Activated CD4-positive, alpha-beta T cell treated with anti-CD3 and anti-CD28 coated beads, Interleukin-2, Interleukin-6, amounts not matched to agents 100 ng/mL and 50 ng/mL, durations not matched to agents 16 hours and 8 hours (primary cell): ENCODE measurements around the gene ZNF791.
"Not testable (repeated sequence)": the region's sequence is repeated elsewhere in the genome, so short reads cannot be mapped to it uniquely, and the experiment has no call there.

ENCODE experiments used
- DNase-seq: peaks from one replicate; pipeline ENCODE4 v3.0.0-alpha.2; 2020

Gene ZNF791

GRCh38 chr19:12636631-12637030 is 25.9 kb downstream of the ZNF791 start:
- DNase-seq: no peak

- no peak for DNase-seq
Observed at GRCh38 chr19:12638611-12639182, 28.0 kb downstream of the ZNF791 start.

DNA sequence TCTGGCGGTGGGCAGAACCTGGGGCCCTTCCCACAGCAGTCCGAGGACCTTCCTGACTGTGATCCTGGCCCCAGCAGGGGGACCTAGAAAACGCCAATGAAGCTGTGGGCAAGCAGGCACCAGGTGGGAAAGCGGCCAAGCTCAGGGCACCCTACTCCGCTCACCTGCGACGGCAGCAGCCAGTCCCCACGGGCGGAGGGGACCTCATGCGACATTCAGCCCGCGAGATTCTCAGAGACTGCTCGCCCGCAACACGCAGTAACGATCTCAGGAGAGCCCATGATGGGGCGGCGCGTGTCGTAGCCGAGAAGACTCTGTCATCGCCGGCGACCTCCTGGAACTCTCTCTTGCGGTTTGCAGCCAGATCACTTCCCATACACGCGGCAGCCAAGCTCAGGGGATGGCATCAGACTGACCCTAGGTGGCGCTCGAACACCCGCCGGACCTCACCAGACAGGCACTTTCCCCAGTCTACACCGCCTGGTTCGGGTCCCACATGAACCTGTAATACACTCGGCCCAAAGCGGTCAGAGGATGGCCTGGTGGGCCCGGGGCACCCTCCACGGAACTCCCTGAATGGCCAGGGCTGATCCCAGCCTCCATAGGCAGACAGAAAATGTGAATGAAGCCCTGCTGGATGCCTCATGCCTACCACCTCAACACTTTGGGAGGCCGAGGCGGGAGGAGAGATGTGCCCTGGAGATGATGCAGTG is 29.3 kb downstream of the ZNF791 start:
- peak; percentile 91 for DNase-seq

- DNase-seq: no peak
Observed at GRCh38 chr19:12641456-12641855, 30.7 kb downstream of the ZNF791 start.

- no peak for DNase-seq
Observed at GRCh38 chr19:12642506-12642905, 31.8 kb downstream of the ZNF791 start.

GRCh38 chr19:12643716-12644115 is 33.0 kb downstream of the ZNF791 start:
- DNase-seq: not testable (repeated sequence)

DNA sequence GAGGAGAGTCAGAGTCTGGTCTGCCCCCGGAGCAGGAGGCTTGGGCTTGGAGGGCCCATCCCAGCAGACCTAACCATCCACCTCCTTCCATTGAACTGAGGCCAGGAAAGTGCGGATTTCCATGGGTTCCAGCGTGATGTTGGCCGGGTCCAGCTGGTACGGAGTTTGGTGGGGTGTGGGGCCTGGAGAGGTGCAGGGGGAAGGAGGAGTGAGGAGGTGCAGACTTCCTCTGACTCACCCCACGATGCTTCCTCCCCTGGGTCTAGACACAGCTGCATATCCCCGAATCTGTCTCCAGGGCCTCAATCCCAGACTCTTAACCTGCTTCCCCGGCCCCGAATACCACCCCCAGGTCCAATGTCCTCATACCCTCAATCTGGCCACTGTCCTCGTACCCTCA is 35.8 kb downstream of the ZNF791 start:
- no peak for DNase-seq

DNA sequence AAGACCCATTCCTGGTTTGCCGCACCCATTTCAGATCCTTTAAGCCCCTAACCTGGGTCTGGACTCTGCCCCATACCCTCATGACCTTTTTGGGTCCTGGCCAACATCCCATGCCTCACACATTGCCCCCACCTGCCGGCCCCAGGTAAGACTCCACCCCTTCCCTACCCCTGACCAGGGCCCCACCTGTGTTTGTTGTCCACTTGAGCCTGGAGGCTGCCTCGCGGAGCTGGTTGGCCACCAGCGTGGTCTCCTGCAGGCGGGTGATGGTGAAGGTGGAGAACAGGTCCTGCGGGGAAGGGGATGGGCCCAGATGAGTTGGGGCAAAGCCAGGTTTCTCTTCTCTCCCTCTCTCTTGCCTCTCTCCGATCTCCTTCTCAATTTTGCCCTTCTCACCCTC is 36.3 kb downstream of the ZNF791 start:
- DNase-seq: no peak

- peak; percentile 45 for DNase-seq
Observed at GRCh38 chr19:12647490-12648071, 36.9 kb downstream of the ZNF791 start.

- no peak for DNase-seq
Observed at GRCh38 chr19:12648088-12648487, 37.4 kb downstream of the ZNF791 start.

GRCh38 chr19:12649941-12650340 is 39.2 kb downstream of the ZNF791 start:
- DNase-seq: no peak

- no peak for DNase-seq
Observed at GRCh38 chr19:12652219-12652618, 41.5 kb downstream of the ZNF791 start.

DNA sequence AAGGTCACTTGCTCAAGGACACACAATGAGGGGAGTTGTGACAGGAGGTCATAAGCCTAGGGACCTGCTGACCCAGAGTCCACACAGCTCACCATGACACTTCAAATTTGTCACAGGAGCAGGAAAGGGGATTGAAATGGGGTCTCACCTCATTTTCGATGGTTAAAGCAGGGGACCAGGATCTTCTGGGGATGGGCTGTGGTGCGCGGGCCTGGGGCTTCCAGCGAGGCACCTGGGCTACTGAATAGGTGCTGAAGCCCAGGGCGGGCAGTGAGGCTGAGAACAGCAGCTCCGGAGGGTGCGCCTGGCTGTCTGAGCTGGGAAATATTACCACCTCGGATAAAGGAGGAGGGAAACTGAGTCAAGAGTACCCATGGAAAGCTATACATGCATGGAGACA is 44.8 kb downstream of the ZNF791 start:
- DNase-seq: no peak

GRCh38 chr19:12656899-12657571 is 46.3 kb downstream of the ZNF791 start:
- DNase-seq: peak; percentile 31

DNA sequence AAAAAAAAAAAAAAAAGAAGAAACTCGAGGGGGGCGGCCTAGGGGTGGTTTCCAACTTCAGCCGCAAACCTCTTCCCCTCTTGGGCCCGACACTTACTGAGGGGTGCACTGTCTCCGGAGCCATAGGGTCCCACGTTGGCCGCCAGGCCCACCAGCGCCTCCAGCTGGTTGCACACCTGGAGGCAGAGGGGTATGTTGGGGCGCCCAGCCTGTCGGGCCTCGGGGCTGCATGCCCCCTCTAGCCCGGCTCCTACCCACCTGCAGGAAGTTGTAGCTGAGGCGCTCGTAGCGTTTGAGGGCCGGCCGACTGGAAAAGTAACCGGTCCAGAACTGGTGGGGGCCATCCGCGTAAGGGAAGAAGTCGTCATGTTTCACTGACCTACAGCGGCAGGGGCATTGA is 47.2 kb downstream of the ZNF791 start:
- no peak for DNase-seq

- DNase-seq: no peak
Observed at GRCh38 chr19:12660980-12661379, 50.3 kb downstream of the ZNF791 start.

DNA sequence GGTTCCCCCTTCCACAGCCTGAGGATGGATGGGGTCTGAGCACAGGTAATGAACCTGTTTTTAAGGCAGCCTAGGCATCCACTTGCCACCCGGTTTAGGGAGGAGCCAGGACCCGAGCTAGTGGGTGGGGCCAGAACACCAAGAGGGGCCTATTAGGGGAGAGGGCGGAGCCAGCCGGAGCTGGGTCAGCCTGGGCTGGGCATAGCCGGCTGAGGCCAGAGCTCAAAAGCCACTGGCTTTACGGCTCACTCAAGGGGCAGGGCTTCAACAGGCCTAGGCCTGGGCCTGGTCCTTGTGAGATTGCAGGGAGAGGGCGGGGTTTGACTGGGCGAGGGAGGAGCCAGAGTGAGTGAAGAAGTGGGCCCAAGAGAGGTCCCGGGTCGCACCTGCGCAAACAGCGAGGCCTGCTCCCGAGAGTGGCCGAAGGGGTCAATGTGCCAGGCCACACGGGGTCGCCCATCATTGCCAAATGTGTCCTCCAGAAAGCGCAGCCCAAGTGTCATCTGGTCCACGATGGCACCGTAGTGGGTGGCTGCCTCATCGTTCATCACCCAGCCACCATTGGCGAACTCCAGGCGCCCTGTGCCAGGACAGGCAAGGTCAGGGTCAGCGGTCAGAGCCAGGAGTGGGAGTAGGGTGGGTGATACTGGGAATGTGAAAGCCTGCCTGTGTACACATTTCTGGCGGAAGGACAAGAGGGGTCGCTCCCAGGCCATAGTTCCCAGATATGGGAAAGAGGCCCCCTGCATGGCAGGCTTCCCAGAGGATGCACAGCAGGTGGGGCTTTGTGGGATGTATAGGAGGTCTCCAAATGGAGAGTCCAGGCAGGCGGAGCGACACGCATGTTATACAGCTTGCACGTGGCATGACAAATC is 53.9 kb downstream of the ZNF791 start:
- no peak for DNase-seq

- DNase-seq: peak; percentile 83
Observed at GRCh38 chr19:12665281-12665573, 54.5 kb downstream of the ZNF791 start.

- DNase-seq: peak; percentile 35
Observed at GRCh38 chr19:12665671-12666264, 55.0 kb downstream of the ZNF791 start.

DNA sequence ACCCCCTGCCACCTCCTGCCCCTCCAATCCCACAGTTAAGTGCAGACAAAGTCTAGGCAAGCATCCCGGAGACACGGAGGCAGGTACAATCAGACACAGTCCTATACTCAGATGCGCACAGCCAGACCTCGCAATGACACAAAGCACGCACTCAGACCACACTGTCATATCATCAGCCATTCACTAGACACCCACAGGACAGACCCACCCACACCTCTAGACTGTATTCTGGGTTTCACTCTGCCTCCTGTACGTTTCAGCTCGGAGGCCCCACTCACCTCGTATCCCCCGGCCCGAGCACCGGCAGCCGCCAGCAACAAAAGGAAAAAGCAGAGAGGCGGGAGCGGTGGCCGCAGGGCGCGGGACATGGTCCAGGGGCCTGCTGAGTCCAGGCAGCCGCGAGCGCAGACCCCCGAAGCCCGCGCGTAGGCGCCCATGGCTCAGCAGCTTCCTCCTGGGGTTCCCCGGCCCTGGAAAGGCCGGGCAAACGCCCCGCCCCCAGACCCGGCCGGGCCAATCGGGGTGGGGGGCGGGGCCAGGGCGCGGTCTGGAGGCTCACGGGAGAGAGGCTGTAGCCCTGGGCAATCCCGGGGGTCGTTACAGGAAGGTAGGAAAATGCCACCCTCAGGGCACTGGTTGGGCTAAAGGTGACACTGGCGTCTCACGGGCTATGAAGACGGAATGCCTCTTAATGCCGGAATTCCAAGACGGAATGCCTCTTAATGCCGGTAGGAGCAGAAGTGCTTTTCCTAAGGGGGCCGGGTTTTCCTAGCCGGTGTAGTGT is 55.7 kb downstream of the ZNF791 start, which contains the start of the genes MAN2B1 and WDR83:
Gene MAN2B1 (minus strand): TSS at position 478 of the 784 bp plus-strand sequence. CDS start 41 bp downstream, at position 437.
Gene WDR83 (plus strand): TSS at position 543 of the 784 bp plus-strand sequence. CDS start 2,984 bp downstream, outside the sequence.
- peak; percentile 84 for DNase-seq

- DNase-seq: no peak
Observed at GRCh38 chr19:12667731-12668302, 57.1 kb downstream of the ZNF791 start.
